NT2/D1 (cell line): ENCODE results near the gene TMEM204.

Experiments used
- SUZ12 ChIP-seq: IDR thresholded peaks from 2 replicates; pipeline ENCODE4 v1.6.1; 2011; ENCODE audit not compliant: insufficient read length, insufficient read depth; ENCODE audit errors: extremely low read depth
- YY1 ChIP-seq: IDR thresholded peaks from 2 replicates; pipeline ENCODE4 v1.6.1; 2011; ENCODE audit not compliant: insufficient read length, insufficient read depth
- ZNF274 ChIP-seq: IDR thresholded peaks from 2 replicates; pipeline ENCODE4 v1.6.1; 2011; ENCODE audit warnings: mild to moderate bottlenecking, low read depth, low read length

- TF ChIP-seq ZNF274 (no peak), YY1 (no peak), SUZ12 (no peak)
Measured at GRCh38 chr16:1581804-1582203, 48.3 kb downstream of the TMEM204 start.
